ENCODE measurements around the gene GRK5.
"Not testable (repeated sequence)": the region's sequence is repeated elsewhere in the genome, so short reads cannot be mapped to it uniquely, and the experiment has no call there.

The GRK5 gene

DNA sequence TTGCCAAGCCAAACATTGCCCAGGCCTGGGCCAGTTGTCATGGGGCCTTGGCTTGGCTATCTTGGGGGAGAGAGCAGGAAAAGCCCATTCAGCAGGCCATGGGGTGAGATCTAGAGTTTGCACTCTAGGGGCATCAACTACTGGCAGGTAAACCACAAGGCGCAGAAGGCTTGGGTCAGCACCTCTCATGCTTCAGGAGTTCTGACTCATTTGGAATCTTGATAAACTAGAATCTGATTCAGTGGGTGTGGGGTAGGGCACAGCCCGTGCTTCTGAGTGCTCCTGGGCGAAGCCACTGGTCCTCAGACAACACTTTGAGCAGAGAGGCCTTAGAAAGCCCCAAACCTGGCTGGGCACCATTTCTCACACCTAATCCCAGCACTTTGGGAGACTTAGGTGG is 254.0 kb downstream of the GRK5 start:
- TF ChIP-seq, protein P1, sequence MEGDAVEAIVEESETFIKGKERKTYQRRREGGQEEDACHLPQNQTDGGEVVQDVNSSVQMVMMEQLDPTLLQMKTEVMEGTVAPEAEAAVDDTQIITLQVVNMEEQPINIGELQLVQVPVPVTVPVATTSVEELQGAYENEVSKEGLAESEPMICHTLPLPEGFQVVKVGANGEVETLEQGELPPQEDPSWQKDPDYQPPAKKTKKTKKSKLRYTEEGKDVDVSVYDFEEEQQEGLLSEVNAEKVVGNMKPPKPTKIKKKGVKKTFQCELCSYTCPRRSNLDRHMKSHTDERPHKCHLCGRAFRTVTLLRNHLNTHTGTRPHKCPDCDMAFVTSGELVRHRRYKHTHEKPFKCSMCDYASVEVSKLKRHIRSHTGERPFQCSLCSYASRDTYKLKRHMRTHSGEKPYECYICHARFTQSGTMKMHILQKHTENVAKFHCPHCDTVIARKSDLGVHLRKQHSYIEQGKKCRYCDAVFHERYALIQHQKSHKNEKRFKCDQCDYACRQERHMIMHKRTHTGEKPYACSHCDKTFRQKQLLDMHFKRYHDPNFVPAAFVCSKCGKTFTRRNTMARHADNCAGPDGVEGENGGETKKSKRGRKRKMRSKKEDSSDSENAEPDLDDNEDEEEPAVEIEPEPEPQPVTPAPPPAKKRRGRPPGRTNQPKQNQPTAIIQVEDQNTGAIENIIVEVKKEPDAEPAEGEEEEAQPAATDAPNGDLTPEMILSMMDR (IDR thresholded peaks at IDR 0.05; ENCODE audit: low read length) = no peak
- no peak for TF ChIP-seq EZH2 (optimal IDR thresholded peaks at IDR 0.05; ENCODE audit: low read depth, low read length)
- TF ChIP-seq EZH2phosphoT487 (IDR thresholded peaks at IDR 0.05; ENCODE audit: low read length) = no peak
- Histone ChIP-seq H3K27ac (ENCODE audit: low read length) (no peak overlapping the region), H3K9ac (ENCODE audit: low read length) (no peak overlapping the region), H3K9me3 (replicated peaks; ENCODE audit: insufficient read depth, low read length) (no peaks in the 10 kb centered on the region), H3F3A (ENCODE audit: insufficient read depth, low read length) (no peaks in the 10 kb centered on the region), H2AFZ (ENCODE audit: low read length) (no peak overlapping the region), H3K4me1 (ENCODE audit: low read length) (no peaks in the 10 kb centered on the region), H3K79me2 (ENCODE audit: low read length) (no peaks in the 10 kb centered on the region), H3K9me2 (replicated peaks; ENCODE audit: insufficient read depth, low read length) (no peaks in the 10 kb centered on the region), H3K36me3 (replicated peaks; ENCODE audit: insufficient read depth, low read length) (no peaks in the 10 kb centered on the region), H3K4me2 (ENCODE audit: low read depth, low read length) (no peak overlapping the region), H3K27me3 (replicated peaks; ENCODE audit: insufficient read depth, low read length) (no peaks in the 10 kb centered on the region), H3K4me3 (ENCODE audit: low read length) (no peak overlapping the region), H4K20me1 (ENCODE audit: insufficient read depth, low read length) (no peaks in the 10 kb centered on the region)
- DNase-seq = no peak

DNA sequence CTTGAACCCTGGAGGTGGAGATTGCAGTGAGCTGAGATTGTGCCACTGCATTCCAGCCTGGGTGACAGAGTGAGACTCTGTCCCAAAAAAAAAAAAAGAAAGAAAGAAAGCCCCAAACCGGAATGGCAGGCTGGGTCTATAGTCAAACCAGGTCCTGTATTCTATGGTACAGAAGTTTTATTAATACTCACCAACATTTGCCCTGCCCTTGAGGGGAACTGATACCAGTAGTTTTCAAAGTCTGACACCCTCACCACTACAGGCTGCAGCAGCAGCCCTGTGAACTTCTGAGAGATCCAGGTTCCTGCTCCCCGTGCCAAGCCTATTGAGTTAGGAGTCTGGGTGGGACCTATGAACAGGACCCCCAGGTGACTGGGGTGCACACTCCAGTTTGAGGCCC is 254.6 kb downstream of the GRK5 start:
- H2AFZ ChIP-seq (ENCODE audit: low read length) = no peak overlapping the region
- DNase-seq = no peak
- H3K9me3 ChIP-seq (replicated peaks; ENCODE audit: insufficient read depth, low read length) = no peaks in the 10 kb centered on the region
- H3F3A ChIP-seq (ENCODE audit: insufficient read depth, low read length) = no peaks in the 10 kb centered on the region
- TF ChIP-seq EZH2 (optimal IDR thresholded peaks at IDR 0.05; ENCODE audit: low read depth, low read length) (no peak), EZH2phosphoT487 (IDR thresholded peaks at IDR 0.05; ENCODE audit: low read length) (no peak)
- TF ChIP-seq, protein P1 (IDR thresholded peaks at IDR 0.05; ENCODE audit: low read length) = no peak
- H3K79me2 ChIP-seq (ENCODE audit: low read length) = no peaks in the 10 kb centered on the region
- H3K27me3 ChIP-seq (replicated peaks; ENCODE audit: insufficient read depth, low read length) = no peaks in the 10 kb centered on the region
- H4K20me1 ChIP-seq (ENCODE audit: insufficient read depth, low read length) = no peaks in the 10 kb centered on the region
- no peak overlapping the region for H3K27ac ChIP-seq (ENCODE audit: low read length)
- no peak overlapping the region for H3K9ac ChIP-seq (ENCODE audit: low read length)
- H3K4me3 ChIP-seq (ENCODE audit: low read length) = no peak overlapping the region
- no peak overlapping the region for H3K4me2 ChIP-seq (ENCODE audit: low read depth, low read length)
- H3K4me1 ChIP-seq (ENCODE audit: low read length) = no peaks in the 10 kb centered on the region
- no peaks in the 10 kb centered on the region for H3K9me2 ChIP-seq (replicated peaks; ENCODE audit: insufficient read depth, low read length)
- no peaks in the 10 kb centered on the region for H3K36me3 ChIP-seq (replicated peaks; ENCODE audit: insufficient read depth, low read length)

DNA sequence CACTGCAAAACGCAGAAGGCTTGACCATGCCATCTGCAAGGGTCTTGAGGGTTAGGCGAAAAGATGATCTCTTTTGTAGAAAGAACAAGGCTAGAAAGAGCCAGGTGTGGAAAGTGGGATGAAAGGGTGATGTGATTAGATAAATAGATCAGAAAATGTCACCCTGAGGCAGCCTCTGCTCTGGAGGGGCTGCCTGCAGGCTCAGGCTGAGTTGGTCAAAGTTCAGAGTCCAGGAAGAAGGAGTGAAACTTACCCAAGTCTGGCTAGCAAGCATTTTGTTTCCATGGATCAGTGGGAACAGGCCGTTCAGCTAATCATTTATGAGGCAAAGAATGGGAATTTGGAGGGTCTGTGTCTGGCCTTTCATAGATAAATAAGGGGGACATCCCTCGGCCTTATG is 255.4 kb downstream of the GRK5 start:
- Histone ChIP-seq H3K4me3 (ENCODE audit: low read length) (no peak overlapping the region), H3F3A (ENCODE audit: insufficient read depth, low read length) (no peaks in the 10 kb centered on the region), H3K9me3 (replicated peaks; ENCODE audit: insufficient read depth, low read length) (no peaks in the 10 kb centered on the region), H3K4me1 (ENCODE audit: low read length) (no peaks in the 10 kb centered on the region), H3K9me2 (replicated peaks; ENCODE audit: insufficient read depth, low read length) (no peaks in the 10 kb centered on the region), H3K27me3 (replicated peaks; ENCODE audit: insufficient read depth, low read length) (no peaks in the 10 kb centered on the region), H3K36me3 (replicated peaks; ENCODE audit: insufficient read depth, low read length) (no peaks in the 10 kb centered on the region), H3K79me2 (ENCODE audit: low read length) (no peaks in the 10 kb centered on the region), H2AFZ (ENCODE audit: low read length) (no peak overlapping the region), H3K9ac (ENCODE audit: low read length) (no peak overlapping the region), H4K20me1 (ENCODE audit: insufficient read depth, low read length) (no peaks in the 10 kb centered on the region), H3K4me2 (ENCODE audit: low read depth, low read length) (no peak overlapping the region), H3K27ac (ENCODE audit: low read length) (no peak overlapping the region)
- DNase-seq = no peak
- TF ChIP-seq, protein P1 (IDR thresholded peaks at IDR 0.05; ENCODE audit: low read length) = no peak
- TF ChIP-seq EZH2phosphoT487 (IDR thresholded peaks at IDR 0.05; ENCODE audit: low read length) (no peak), EZH2 (optimal IDR thresholded peaks at IDR 0.05; ENCODE audit: low read depth, low read length) (no peak)

DNA sequence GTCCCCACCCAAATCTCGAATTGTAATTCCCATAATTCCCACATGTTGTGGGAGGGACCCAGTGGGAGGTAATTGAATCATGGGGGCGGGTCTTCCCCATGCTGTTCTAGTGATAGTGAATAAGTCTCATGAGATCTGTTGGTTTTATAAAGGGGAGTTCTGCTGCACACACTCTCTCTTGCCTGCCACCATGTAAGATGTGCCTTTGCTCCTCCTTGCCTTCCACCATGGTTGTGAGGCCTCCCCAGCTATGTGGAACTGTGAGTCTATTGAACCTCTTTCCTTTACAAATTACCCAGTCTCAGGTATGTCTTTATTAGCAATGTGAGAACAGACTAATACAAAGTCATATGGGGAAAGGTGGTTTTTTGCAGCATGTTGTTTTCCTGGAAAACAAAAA is 255.8 kb downstream of the GRK5 start:
- H3K9me2 ChIP-seq (replicated peaks; ENCODE audit: insufficient read depth, low read length); H3K9me3 ChIP-seq (replicated peaks; ENCODE audit: insufficient read depth, low read length); H3K4me2 ChIP-seq (ENCODE audit: low read depth, low read length); H3K4me3 ChIP-seq (ENCODE audit: low read length); H3K36me3 ChIP-seq (replicated peaks; ENCODE audit: insufficient read depth, low read length); H4K20me1 ChIP-seq (ENCODE audit: insufficient read depth, low read length); H3K9ac ChIP-seq (ENCODE audit: low read length); H3K27me3 ChIP-seq (replicated peaks; ENCODE audit: insufficient read depth, low read length); DNase-seq; H3K4me1 ChIP-seq (ENCODE audit: low read length); H2AFZ ChIP-seq (ENCODE audit: low read length); H3F3A ChIP-seq (ENCODE audit: insufficient read depth, low read length); H3K27ac ChIP-seq (ENCODE audit: low read length); H3K79me2 ChIP-seq (ENCODE audit: low read length): not testable (repeated sequence)

Data from MM.1S (cell line).